ENCODE measurements around the gene ZFP91. TPM values are rescaled to one million over a fixed set of nuclear protein-coding genes. Genes with fewer than 3 reads are reported as not detected.

ZFP91 gene
- total and polyA plus RNA-seq, 2 experiments from 2014 or later, result 12.3 to 22.6 TPM

DNA sequence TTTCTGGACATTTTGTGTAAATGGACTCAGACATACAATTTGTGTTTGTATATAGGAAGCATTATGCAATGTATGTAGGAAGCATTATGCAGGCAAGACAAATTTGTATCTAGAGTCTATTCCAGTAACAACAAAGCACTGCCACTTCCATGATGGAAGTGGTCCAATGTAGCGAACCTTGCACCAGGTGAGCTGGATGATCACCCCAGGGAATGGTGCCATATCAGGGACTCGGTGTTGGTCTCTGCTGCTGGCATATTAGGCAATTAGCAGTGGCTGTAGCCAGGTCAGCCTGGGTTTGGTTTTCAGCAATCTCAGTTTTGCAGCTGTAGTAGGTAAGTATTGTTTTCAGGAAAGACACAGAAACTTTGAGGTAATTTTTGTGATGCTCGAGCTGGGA, 12.8 kb downstream of the ZFP91 start:
- H3K4me3 ChIP-seq, result no peak overlapping the region
- no peaks in the 10 kb centered on the region for H3K4me1 ChIP-seq (ENCODE audit: low read depth)
- DNase-seq (ENCODE audit: low read depth in 1 of 2, low spot score in 1 of 2), result no peak
- no peaks in the 10 kb centered on the region for H3K27me3 ChIP-seq
- H3K9me3 ChIP-seq (ENCODE audit: low read depth), result no peaks in the 10 kb centered on the region
- TF ChIP-seq, protein P1, sequence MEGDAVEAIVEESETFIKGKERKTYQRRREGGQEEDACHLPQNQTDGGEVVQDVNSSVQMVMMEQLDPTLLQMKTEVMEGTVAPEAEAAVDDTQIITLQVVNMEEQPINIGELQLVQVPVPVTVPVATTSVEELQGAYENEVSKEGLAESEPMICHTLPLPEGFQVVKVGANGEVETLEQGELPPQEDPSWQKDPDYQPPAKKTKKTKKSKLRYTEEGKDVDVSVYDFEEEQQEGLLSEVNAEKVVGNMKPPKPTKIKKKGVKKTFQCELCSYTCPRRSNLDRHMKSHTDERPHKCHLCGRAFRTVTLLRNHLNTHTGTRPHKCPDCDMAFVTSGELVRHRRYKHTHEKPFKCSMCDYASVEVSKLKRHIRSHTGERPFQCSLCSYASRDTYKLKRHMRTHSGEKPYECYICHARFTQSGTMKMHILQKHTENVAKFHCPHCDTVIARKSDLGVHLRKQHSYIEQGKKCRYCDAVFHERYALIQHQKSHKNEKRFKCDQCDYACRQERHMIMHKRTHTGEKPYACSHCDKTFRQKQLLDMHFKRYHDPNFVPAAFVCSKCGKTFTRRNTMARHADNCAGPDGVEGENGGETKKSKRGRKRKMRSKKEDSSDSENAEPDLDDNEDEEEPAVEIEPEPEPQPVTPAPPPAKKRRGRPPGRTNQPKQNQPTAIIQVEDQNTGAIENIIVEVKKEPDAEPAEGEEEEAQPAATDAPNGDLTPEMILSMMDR (IDR thresholded peaks at IDR 0.05; ENCODE audit: low read depth, low read length), result no peak
- H3K27ac ChIP-seq, result no peak overlapping the region
- peaks cover 6% of the 10 kb centered on the region for H3K36me3 ChIP-seq

DNA sequence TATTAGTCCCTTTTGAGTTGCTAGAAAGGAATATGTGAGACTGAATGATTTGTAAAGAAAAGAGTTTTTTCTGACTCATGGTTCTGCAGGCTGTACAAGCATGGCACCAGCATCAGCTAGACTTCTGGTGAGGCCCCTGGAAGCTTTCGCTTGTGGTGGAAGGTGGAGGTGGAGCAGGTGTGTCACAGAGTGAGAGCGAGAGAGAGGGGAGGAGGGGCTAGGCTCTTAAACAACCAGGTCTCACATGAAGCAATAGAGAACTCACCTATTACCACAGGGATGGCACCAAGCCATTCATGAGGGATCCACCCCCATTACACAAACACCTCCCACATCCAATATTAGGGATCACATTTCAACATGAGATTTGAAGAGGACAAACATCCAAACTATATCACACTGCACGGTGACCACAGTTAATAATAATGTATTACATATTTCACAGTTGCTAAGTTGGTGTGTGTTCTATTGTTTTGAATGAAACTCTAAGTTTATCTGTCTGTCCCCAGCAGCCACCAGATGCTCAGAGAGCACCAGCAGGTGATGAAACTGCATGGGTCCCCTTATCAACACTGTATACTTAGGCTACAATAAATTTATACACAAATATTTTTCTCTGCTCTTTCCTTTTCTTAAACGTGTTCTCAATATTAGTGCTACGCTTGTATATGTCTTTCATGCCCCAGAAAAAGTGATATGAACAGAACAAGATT, 14.1 kb downstream of the ZFP91 start:
- H3K4me1 ChIP-seq (ENCODE audit: low read depth), result peaks cover 5% of the 10 kb centered on the region
- no peak overlapping the region for H3K4me3 ChIP-seq
- no peaks in the 10 kb centered on the region for H3K36me3 ChIP-seq
- H3K27me3 ChIP-seq, result no peaks in the 10 kb centered on the region
- TF ChIP-seq, protein P1 (IDR thresholded peaks at IDR 0.05; ENCODE audit: low read depth, low read length), result no peak
- H3K9me3 ChIP-seq (ENCODE audit: low read depth), result no peaks in the 10 kb centered on the region
- DNase-seq (ENCODE audit: low read depth in 1 of 2, low spot score in 1 of 2), result no peak
- H3K27ac ChIP-seq, result no peak overlapping the region

DNA sequence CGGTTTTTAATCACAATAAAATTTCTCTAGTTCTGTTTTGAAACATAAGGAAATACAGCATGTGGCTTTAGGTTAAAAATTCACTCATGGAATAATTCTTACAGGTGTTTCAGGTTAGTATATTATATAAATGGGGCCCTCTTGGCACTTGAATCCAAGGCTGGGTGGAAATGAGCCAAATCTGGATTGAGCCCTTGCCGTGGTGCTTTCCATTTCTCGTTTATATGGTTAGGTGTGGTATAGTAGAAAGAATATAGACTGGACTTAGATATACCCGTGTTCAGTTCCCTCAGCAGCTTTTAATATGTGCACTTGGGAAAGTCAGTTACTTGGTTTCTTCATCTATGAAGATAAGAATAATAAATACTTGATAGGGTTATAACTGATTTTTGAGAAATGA, 16.0 kb downstream of the ZFP91 start:
- no peak for DNase-seq (ENCODE audit: low read depth in 1 of 2, low spot score in 1 of 2)
- Histone ChIP-seq H3K4me1 (ENCODE audit: low read depth) (peaks cover 11% of the 10 kb centered on the region), H3K27me3 (no peaks in the 10 kb centered on the region), H3K9me3 (ENCODE audit: low read depth) (no peaks in the 10 kb centered on the region), H3K27ac (no peak overlapping the region), H3K4me3 (no peak overlapping the region), H3K36me3 (no peaks in the 10 kb centered on the region)
- TF ChIP-seq, protein P1 (IDR thresholded peaks at IDR 0.05; ENCODE audit: low read depth, low read length), result no peak

DNA sequence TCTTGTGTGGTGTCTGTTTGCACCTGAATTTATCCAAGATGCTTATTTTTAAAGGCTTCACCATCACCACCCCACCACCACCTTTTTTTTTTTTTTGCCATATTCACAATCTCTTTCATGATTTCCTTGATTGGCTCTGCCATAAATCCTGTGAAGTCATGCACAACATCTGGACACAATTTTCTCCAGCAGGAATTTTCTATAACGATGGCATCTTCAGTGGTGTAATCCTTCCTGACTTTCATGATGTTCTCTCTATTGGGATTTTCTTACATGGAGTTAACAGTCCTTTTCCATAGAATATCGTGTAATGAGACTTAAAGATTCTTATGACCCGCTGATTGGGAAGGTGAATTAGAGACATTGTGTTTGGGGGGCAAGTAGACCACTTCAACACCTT, 17.8 kb downstream of the ZFP91 start:
- H3K4me1 ChIP-seq (ENCODE audit: low read depth), result peaks cover 13% of the 10 kb centered on the region

DNA sequence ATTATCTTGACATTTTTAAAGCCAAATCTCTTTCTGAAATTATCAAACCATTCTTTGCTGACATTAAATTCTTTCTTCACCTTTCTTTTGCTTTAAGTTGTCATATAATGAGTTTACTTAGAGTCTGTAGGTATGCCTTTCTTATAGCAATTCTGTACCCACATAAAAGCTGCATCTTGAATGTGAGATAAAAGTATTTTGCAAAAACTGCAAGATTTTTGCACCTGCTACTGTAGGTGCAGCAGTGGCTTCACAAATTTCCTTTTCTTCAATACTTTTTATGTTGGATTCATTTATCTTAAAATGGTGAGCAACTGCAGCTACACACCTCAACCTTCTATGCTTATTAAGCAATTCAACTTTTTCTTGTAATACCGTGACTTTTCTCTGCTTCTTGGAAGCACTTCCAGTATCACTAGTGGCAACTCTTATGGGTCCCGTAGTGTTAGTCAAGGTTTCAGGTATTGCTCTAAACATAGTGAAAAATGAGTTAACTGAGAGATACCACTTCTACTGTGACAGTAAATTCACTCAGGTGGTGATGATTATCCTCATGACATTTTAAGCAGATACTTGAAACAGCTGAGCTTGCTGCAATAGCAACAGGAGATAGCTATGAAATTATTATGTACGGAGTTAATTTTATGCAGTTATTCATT, 18.8 kb downstream of the ZFP91 start:
- no peaks in the 10 kb centered on the region for H3K27me3 ChIP-seq
- H3K36me3 ChIP-seq, result no peaks in the 10 kb centered on the region
- DNase-seq (ENCODE audit: low read depth in 1 of 2, low spot score in 1 of 2), result no peak
- H3K27ac ChIP-seq, result no peak overlapping the region
- H3K9me3 ChIP-seq (ENCODE audit: low read depth), result no peaks in the 10 kb centered on the region
- no peak overlapping the region for H3K4me3 ChIP-seq
- peaks cover 13% of the 10 kb centered on the region for H3K4me1 ChIP-seq (ENCODE audit: low read depth)
- TF ChIP-seq, protein P1 (IDR thresholded peaks at IDR 0.05; ENCODE audit: low read depth, low read length), result no peak

More for the DNA sequence above, 17.8 kb downstream of the ZFP91 start:
- Histone ChIP-seq H3K36me3 (no peaks in the 10 kb centered on the region), H3K9me3 (ENCODE audit: low read depth) (no peaks in the 10 kb centered on the region), H3K27me3 (no peaks in the 10 kb centered on the region), H3K27ac (no peak overlapping the region), H3K4me3 (no peak overlapping the region)
- no peak for DNase-seq (ENCODE audit: low read depth in 1 of 2, low spot score in 1 of 2)
- TF ChIP-seq, protein P1 (IDR thresholded peaks at IDR 0.05; ENCODE audit: low read depth, low read length), result no peak
